HG03103 (cell line): ENCODE measurements around the gene RRBP1.
"Not testable (repeated sequence)": the region's sequence is repeated elsewhere in the genome, so short reads cannot be mapped to it uniquely, and the experiment has no call there.

Experiments used
- ATAC-seq: cut with Tn5 transposase; IDR thresholded peaks from one replicate; pipeline ENCODE4 v1.9.1; 2021; ENCODE audit warnings: low read depth; ENCODE audit not compliant: unreplicated experiment

Gene RRBP1

DNA sequence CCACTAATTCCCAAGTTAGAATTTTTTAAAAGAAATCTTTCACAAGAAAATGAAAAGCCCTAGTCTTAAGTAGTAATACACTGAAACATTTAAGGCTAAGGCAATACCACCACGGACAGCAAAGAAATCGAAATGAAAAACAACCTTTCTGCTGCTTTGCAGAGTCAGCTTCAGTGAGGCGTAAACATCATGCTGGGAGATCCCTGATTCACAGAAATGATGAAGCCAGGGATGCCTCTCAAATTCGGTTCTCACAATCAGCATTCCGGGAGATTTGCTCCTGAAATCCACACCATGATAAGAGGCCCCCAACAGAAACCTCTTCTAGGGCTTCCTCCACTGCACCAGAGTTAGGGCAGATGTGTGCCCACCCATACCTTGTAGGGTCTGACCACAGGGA, 18.6 kb downstream of the RRBP1 start:
- ATAC-seq: no peak

DNA sequence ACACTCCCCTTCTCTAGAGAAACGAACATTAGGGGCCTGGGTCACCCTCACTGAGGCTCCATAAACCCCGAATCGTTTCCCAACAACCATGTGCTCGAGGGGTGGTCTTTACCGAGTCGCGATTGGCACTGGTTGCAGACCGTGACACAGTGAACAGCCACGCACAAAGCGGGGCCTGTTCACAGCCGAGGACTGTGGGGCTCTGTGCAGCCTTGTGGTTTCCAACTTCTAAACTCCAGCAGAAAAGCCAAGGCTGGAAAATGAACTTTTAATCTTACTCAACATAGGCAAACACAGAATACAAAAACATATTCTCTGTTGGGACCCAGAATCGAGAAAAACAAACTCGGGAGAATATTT, 19.0 kb downstream of the RRBP1 start:
- no peak for ATAC-seq

DNA sequence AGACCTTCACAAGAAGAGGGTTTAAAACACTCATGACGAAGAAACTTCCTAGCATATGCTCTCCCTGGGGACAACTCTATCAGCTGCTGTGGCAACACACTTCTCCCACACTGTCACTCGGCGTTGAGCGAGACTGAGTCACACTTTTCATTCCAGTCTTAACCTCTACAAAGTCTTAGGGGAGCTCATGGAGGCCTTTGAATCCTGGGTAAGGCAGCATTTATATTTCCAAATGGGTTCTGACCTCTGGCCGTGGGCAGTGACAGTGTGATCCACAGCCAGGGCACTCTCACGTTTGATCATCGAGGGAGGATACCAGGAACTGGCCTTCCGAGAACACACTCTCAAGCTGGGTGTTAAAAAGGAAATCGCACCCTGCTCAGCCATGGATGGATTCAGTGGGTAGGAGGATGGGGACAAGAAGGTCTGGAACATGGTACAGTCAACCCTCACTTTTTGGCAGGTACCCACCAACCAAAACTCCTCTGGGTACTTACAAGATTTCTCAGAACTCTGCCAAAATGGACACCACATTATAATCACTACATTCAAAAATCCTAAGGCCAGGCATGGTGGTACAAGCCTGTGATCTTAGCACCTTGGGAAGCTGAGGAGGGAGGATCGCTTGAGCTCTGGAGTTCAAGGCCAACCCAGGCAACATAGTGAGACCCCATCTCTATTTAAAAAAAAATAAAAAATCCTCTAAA, 19.6 kb downstream of the RRBP1 start:
- ATAC-seq: no peak

DNA sequence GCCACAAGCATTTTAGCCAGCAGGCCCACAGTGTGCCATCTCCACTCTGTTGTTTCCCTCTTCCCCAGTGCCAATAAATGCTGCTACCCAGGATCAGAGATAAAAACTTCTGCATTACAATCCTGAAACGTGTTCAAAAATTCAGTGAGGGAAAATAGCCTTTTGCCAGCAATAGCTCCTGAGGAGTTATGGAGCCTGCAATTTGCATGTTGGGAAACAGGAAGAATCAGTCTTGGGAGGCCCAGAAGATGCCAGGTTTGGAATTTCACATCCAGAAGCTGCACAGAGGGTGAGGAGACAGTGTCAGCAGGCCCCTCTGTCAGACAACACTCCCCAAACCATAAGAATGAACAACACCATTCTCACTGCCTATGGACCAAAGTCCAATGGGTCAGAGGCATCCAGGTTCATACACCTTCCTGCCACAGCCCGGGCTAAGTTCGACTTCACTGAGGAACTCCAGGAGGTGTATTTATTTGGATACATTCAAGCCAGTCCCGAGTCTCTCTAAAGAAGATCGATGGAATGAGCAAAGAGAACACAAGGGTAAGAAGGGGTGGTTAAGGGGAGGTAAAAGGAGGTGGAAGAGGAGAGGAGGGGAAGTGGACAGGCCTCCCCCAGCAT, 20.8 kb downstream of the RRBP1 start:
- ATAC-seq: no peak

DNA sequence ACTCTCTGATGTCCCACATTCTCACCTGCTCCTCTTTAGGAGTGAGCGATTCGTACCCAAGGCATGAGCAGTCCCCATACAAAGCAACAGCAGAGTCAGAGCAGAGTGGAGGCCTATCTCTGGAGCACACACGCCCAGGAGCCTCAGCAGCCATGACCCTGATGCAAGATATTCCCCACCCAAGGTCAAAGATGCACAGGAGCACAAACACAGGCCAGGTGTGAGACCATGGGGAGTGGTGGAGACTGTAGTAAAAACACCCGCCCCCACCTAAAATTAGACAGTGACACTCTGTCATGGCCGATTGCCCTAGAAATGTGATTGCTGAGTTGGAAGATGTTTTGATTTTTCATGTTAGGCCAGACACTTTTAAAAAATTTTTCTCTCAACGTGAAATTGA, 21.4 kb downstream of the RRBP1 start:
- no peak for ATAC-seq

DNA sequence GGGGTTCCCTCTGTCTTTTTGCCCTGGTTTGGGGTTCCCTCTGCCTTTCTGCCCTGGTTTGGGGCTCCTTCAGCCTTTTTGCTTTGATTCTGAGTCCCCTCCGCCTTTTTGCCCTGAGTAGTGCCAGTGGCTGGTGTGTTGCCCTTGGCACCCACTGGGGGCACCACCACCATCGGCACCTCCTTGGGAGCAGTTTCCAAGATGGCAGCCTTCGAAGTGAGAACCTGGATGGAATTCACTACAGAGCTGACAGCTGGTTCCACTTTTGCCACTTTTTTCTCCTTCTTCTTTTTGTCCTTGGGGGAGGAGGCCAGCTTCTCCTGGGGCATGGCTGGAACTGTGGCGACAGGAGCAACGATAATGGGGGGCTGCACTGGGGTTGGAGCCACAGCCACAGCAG, 22.2 kb downstream of the RRBP1 start:
- ATAC-seq: no peak

DNA sequence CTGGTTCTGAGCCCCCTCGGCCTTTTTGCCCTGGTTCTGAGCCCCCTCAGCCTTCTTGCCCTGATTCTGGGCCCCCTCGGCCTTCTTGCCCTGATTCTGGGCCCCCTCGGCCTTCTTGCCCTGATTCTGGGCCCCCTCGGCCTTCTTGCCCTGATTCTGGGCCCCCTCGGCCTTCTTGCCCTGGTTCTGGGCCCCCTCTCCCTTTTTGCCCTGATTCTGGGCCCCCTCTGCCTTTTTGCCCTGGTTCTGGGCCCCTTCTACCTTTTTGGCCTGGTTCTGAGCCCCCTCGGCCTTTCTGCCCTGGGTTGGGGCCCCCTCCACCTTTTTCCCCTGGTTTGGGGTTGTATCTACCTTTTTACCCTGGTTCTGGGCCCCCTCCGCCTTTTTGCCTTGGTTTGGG, 22.7 kb downstream of the RRBP1 start:
- ATAC-seq: not testable (repeated sequence)

DNA sequence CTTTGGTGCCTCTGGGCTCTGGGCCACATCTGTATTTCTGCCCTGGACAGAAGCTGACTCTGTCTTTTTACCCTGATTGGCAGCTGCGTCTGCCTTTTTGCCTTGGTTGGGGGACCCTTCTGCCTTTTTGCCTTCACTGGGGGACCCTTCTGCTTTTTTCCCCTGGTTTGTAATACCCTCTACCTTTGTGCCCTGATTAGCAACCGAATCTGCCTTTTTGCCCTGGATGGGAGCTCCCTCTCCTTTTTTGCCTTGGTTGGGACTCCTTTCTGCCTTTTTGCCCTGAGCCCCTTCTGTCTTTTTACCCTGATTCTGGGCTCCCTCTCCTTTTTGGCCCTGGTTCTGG, 23.4 kb downstream of the RRBP1 start:
- no peak for ATAC-seq

DNA sequence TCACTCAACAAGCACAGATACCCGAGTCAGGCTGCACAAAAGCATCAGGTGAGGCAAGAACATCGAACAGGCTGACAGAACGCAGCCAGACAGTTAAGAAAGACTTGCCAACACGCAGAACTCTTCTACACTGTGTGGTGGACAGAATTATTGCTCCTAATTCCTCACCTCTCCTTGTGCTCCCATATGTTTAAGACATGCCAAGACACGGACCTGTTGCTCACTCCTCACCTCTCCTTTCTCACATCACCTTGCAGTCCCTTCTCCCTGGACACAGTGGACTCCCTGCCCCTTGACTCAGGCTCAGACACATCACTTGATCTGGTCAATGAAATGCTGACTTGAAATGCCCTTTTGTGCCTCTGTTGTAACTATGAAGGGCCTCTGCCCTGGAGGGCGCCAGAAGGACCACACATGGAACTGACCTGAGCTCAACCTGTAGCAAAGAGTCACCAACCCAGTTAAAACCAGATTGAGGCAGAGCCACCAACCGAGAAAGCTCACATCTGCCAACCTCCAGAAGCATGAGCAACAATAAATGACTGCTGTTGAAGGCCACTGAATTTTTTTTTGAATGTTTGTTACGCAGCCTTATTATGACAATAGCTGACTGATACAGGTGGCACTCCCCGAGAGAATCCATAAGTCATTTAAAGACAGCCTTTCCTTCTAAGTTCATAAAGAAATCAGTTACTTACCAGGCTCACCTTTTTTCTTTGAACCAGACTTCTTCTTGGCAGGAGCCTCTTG, 24.0 kb downstream of the RRBP1 start:
- no peak for ATAC-seq

DNA sequence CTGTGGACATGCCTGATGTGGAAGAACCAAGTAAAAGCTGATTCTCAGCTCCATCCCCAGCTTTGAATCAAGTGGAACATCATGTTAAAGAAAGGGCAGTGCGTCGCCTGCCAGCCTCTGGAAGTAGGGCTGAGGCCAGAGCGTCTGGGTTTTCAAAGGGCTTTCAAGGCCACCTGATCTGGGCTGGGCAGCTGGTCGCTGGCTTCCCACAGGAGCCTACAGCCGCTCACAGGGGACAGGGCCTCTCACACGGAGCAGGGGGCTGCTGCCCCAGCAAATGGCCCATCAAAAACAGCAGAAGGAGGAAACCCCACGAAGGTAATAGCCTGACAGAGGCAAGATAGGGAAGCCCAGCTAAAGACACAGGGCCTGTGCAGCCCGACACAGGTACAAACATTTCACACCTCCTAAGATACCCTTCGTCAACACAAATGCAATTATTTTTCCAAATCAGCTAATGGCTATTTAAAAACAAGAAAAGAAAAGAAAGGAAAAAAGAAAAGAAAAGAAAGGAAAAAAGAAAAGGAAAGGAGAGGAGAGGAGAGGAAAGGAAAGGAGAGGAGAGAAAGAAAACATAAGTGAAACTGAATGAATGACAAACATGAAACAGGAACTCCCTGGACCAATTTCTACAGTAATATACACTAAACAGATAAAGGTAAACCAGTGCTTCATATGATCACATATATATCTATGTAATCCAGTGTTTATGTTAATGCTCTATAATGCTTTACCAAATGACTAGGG, 24.8 kb downstream of the RRBP1 start:
- ATAC-seq: no peak

DNA sequence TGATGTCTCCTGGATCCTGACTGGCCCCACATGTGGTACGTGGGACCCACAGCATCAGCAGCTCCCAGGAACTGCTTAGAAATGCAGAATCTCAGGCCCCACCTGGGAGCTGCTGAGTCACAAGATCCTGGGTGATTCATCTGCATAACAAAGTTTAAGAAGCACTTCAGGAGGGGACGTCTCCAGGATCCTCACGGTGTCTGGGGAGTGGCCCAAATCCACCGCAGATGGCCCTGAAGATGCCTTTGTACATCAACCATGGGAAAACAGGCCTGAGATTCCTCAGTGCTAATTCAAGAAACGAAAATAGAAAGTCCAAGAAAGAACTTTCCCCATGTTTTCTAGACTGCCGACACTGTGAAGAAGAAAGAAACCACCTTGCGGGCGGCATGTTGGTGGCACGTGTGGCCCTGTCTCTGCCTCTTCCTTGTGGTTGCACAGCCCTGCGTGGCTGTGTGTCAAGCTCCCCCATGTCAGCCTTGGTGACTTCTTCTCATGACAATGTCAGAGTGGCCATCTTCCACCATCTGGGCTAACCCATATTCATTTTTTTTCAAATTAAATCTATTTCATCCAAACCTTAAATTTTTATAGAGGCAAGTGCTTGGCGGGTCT, 26.1 kb downstream of the RRBP1 start:
- ATAC-seq: no peak

DNA sequence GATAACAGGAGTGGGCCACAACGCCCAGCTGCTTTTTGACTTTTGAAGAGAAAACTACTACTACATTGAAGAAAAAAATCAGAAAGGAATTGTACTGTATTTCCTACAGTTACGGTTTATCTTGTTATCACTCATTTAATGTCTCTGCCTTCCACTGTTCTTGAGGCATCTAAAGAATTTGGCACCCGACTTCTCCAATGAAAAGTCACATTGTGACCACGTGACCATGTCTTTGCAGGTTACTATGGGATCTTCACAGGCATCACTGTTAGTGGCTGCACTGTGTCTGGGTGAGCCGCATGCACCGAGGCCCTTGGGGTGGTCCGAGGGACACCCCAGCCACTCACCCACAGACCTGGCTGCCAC, 26.8 kb downstream of the RRBP1 start:
- no peak for ATAC-seq

DNA sequence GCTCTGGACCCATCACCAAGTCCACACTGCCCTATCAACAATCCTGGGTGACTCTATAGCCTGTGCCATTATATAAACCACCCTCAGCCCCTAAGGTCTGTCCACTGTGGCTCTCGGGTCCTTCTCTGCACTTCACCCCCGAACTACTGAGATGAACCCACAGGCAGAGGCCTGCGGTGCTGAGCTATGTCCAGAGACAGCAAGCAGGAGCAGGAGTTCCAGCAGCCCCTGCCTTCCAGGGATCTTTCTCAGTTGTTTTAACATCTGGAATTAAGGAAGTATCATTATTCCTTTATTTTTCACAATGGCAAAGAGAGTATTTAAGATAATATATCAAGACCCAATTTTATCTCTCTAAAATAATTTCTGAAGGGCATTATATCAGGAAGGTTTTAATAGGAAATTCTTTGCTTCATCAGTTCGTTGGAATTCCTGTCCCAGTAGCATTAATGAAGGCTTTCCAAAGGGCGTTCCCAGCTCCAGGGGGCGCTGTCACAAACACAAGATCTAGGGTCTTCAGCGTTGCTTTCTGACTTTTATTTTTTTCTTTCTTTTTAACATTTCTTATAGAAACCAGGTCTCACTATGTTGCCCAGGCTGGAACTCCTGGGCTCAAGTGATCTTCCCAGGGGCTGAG, 27.3 kb downstream of the RRBP1 start:
- no peak for ATAC-seq

DNA sequence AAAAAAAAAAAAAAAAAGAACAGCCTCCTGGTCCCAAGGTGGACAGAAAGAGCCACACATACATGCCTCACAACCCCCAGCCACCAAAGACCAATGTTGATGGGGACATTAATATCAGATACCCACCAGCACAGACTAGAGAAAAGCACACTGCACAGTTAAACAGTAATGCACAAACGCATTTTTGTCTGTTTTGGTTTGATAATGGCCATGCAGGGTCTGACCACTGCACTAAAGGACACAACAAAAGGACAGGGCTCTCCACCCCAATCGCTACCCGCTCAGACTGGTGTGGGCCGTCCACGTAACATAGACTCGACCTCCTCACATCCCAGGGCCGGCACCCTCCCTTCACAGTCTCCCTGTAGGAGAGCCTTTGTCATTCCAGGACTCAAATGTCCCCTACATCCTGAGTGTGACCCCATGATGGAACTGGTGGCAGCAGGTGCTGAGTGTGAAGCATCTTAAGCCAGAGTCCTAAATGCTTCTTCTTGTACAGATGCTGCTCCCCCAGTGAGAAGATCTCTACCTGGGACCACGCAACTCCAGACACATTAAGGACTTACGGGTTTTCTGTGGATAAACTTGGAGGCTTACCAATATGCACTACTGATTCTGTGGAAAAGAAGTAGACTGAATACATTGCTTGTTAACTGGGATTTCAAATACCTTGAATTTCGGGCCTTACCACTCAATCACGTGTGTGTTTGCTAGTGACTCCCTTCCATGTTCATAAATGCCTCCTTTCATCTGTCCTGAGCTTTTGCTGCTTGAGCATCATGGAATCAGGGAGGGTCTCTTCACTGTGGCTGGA, 28.0 kb downstream of the RRBP1 start:
- ATAC-seq: no peak

DNA sequence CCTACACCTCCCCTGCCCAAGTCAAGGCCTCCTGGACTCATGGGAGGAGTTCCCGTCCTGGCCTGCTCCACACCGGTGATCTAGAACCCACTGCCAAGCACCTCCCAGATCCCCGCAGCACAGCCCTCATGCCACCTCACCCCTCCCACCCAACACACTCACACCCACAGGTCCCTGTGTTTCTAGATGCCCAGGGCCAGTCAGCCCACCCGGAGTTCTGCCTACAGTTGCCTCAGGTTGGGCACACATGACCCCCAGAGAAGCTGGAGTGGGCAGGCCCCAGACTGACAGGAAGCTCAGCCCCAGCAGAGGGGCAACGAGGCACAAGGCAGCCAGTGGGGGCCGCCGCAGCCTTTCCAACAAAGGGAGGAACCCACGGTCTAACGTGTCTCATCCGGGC, 29.6 kb downstream of the RRBP1 start:
- ATAC-seq: no peak

DNA sequence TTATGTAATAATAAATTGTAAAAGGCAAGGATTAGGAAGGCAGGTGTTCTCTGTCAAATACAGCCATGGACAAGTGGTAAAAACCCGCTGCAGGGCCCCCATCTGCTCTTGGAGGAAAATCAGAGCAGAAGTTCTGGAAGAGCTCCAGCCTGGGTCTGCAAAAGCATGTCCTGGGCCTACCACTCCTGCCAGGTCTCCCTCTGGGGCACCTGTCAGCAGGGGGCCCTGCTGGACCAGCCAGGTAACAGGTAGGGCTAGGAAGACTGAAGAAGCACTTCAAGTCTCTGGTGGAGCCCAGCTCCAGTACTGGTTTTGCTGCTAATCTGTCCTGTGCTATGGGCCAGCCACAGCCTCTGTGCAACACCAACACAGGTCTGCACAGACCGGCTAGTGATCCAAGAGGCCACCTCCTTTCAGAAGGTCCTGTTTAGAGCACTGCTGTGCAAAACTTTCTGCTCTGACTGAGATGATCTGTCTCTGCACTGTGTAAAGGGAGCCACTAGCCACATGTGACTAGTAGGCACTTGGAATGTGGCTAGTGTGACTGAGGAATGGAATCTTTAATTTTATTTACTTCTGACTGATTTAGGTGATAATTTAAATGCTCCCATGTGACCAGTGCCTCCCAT, 30.2 kb downstream of the RRBP1 start:
- ATAC-seq: no peak

DNA sequence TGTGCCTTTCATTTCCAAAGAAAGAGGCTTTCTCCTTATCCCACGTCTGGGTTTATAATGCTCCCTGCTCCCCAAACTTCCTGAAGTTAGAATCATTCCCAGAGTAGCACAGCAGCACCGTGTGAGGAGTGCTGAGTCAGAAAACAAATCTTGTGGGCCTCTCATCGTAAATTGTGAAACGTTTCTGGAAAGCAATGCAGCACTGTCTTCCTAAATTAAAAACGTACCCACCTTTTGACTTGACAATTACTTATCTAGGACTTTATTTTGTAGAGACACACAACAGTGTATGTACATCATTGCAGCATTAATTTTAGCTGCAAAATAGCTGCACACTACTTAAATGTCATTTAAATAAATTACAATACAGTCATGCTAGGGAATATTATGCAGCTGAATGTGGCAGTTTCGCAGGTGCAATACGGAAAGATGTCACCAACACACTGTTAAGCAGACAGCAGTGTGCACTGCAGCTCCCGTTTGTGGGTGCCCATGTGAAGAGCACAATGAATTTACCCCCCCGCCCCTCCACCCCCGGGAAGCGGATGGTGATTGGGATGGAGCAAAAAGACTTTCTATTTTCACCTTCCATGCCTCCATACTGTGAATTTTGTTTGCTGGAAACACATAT, 30.8 kb downstream of the RRBP1 start:
- ATAC-seq: no peak

DNA sequence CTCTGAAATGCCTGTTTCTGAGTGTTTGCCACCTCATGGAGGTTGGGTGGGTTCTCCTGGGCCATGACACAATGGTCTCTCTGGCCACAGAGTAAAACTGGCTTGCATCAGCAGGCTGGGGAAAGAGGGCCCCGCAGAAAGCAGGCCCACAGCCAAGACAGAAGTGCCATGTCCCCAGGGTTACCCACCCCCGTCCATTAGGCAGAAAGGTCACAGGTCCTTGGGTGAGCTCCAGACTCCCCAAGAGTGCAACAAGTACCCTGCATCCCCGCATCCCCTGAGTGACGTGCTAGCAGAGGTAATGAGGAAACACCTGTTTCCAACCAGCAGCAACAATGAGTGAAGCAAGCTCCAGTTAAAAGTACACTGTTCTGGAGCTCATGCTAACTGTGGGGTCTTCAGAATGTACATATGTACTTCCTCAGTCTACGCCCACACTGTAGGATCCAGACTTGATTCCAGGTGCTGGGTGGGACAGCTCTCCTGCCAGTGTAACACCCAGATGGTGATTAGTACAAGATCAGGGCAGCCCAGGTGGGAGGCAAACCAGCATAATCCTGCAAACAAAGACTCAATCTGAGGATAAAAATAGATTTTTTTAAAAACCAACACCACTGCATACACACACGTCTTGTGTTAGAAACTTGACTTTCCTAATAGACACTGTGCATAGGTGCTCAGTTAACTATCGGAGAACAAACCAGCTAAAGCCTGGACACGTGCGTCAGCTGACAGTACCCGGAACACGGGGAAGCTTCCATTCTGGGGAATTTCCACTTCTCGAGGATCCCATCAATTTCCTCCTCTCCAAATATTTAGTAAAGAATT, 31.5 kb downstream of the RRBP1 start:
- ATAC-seq: no peak
